HG03469 (cell line): ENCODE measurements around the gene WNK4.

Experiments used
- ATAC-seq: cut with Tn5 transposase; IDR thresholded peaks from one replicate; pipeline ENCODE4 v1.9.1; 2021; ENCODE audit warnings: mild to moderate bottlenecking, moderate library complexity, moderate number of reproducible peaks; ENCODE audit not compliant: unreplicated experiment

Gene WNK4

DNA sequence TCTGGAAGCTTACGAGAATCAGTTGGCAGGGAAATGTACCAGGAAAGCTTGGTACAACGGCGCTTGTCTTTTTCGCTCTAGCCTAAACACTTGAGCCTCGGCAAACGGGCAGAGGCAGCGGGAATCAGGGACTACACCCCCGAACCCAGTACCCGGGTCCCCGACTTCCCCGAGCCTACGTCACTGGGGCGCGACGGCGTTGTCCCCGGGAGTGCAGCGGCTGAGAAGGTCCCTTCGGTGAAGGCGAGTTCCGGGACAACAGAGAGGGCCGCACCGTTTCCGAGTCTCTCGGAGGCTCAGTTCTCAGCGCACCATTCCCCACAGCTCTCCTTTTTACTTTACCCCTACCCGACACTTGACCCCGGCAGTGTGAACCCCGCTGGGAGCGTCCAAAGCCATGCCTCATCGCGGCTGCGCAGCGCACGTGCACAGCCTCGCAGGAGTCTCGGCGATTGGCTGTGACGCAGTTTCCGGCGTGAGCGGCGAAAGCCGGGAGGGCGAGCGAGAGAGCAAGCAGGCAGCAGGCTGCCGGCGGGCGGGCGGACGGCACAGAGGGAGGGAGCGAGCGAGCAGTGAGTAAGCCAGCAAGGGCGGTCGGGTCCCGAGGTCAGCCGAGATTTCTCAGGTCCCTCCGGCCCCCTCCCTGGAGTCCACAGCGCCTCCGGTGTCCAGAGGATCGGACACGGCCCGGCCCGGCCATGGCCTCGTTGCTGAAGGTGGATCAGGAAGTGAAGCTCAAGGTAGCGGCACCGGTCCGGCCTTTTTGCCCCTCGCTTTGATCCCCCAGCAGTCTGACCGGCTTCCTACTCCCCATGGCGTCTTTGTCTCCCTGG is 52.7 kb downstream of the WNK4 start, which contains the start of gene PSME3:
Gene PSME3, plus strand, starts transcription at position 464 of the 833 bp plus-strand sequence. Its CDS starts 235 bp downstream, at position 699.
- peak; percentile 74 for ATAC-seq

DNA sequence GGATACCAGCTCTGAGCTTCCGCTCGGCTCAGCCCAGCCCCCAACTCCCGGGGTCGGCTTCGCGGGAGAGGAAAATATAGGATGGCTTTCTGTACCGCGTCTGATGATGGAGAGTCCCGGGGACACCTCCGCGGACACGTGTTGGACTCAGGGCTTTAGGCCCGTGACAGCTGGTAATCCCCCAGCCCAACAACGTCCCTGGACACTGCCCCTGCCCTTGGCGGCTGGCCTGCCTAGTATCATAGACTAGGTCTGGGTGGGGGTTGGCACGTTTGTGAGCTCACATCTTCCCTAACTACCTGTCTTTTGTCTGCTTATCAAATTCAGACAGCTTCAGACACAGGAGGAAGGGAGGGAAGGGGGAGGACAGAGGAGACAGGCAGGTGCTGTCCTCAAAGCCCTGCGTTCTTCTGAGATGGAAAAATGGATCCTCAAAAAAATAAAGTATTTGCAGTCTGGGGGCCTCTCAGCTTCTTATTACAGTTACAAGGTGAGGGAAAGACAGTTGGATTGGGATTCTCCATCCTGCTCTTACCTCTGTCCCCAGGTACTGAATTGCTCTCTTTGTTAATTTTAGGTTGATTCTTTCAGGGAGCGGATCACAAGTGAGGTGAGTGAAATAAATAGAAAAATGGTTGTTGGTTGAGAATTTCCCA is 53.5 kb downstream of the WNK4 start:
- peak; percentile 8 for ATAC-seq

DNA sequence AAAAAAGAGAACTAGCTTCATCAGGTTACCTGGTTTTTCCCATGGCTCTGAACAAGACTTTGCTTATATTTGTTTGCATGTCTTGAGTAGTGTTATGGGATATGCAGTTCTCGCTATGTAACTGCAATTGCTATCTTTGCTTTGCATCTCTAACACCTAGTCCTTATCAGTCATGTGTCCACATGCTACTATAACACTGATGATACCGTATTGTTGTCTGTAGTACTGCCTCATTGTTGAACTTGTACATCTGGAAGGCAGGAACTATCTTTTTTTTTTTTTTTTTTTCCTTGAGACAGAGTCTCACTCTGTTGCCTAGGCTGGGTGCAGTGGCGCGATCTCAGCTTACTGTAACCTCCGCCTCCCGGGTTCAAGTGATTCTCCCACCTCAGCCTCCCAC is 55.3 kb downstream of the WNK4 start:
- no peak for ATAC-seq

DNA sequence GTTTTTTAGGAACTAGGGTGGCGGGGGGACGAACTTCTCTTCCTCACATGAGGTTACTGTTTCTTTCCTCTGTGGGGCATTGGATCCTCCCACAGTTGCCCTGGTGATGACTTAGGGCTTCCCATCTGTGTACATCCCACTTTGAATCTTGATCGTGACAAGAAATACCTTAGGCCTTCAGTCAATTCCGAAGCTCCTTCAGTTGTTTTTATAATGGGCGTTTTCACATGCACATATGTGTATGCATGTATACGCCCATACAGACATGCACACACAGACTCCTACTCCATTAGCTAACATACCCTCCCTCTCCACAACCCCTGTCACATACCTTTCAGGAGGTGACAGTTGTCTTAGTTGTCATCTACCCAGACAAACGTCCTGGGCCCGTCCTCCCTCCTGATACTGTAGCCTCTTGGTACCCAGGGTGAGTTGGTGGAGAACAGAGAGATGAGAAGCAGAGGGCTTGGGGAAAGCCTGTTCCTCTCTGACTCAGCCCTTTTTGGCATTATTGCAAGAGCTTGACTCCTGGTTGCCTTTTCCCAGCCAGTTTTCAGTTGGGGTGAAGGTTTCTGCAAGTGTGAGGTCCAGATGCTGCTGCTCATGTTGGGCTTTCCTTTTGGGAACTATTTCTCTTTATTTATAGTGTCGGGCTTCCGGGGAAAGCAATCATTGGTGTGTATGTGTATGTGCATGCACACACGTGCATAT is 61.7 kb downstream of the WNK4 start:
- ATAC-seq, result no peak

DNA sequence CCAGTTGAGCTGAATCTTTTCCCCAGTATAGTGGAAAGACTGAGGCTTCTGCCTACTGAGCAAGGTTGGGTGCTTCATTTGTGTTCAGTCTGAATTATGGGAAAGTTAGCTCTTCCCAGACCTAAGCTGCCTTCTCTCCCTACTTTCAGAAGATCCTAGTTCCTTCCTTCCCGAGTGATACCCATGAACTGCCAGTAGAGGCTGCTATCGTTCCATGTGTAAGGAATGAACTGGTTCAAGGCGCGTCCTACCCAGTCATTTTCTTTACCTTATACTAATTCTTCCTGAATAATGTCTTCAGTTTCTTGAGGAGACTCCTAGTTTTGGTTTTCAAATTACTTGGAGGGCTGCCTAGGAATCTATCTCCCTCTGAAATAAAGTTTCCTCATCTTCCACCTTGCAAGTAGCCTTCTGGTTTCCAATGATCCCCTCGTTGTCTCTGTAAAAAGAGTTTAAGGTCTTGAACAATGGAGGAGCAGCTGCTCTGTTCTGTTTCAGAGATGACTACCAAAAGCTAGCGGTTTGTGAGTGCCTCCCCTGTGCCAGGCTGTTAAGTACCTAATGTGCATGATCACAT is 63.0 kb downstream of the WNK4 start:
- no peak for ATAC-seq

DNA sequence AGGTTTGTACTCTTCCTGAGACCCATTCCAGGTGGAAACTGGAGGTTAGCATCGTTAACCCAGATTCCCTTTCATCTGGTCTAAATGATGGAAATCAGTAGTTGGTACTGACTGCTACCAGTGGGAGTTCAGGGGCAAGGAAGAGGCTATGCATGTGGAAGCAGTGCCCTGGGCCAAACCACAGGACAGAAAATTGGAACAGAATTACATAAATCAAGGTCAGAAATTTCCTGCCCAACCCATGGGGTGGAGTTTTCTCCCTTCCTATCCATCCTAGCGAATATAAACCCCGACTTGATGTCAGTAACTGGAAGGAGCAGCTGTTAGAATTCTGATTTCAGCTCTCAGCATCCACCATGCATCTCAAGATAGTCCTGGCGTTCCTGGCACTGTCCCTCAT is 63.9 kb downstream of the WNK4 start, which contains the start of gene AOC2:
Gene AOC2, plus strand, starts transcription at position 310 of the 400 bp plus-strand sequence. Its CDS starts 47 bp downstream, at position 357.
- ATAC-seq, result no peak

DNA sequence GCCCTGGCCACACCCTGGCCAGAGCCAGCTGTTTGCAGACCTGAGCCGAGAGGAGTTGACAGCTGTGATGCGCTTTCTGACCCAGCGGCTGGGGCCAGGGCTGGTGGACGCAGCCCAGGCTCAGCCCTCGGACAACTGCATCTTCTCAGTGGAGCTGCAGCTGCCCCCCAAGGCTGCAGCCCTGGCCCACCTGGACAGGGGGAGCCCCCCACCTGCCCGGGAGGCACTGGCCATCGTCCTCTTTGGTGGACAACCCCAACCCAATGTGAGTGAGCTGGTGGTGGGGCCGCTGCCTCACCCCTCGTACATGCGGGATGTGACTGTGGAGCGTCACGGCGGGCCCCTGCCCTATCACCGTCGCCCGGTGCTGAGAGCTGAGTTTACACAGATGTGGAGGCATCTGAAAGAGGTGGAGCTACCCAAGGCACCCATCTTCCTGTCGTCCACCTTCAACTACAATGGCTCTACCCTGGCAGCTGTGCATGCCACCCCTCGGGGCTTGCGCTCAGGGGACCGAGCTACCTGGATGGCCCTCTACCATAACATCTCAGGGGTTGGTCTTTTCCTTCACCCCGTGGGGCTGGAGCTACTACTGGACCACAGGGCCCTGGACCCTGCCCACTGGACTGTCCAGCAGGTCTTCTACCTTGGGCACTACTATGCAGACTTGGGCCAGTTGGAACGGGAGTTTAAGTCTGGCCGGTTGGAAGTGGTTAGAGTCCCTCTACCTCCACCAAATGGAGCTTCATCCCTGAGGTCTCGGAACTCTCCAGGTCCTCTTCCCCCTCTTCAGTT is 64.5 kb downstream of the WNK4 start:
- ATAC-seq, result no peak

DNA sequence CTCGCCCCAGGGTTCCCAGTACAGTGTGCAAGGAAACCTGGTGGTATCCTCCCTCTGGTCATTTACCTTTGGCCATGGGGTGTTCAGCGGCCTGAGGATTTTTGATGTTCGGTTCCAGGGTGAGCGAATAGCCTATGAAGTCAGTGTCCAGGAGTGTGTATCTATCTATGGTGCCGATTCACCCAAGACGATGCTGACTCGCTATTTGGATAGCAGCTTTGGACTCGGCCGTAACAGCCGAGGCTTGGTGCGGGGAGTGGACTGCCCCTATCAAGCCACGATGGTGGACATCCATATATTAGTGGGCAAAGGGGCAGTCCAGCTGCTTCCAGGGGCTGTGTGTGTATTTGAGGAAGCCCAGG is 65.1 kb downstream of the WNK4 start:
- no peak for ATAC-seq

DNA sequence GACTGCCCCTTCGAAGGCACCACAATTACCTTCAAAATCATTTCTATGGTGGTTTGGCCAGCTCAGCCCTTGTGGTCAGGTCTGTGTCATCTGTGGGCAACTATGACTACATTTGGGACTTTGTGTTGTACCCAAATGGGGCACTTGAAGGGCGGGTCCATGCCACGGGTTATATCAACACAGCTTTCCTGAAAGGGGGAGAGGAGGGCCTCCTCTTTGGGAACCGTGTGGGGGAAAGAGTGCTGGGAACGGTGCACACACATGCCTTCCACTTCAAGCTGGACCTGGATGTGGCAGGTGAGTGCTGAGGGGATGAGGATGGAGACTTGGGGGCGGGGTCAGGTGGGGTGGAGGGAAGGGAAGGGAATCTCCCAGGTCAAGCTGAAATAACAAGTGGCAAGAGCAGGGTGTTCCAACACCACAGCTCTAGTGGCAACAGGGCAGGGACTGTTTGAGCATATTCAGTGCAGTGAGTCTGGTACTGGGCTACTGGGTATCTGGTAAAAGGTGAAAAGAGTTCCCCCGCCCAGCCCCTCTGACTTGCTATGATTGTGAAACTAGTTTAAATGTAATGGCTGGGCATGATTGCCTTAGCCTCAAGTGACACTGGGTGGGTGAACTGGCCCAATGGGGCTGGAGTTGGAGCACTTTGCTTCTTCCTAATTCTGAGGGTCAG is 65.6 kb downstream of the WNK4 start:
- ATAC-seq, result no peak
